WI38 (cell line): ENCODE results near the gene GGN.

Source experiments
- H3K4me3 ChIP-seq: 2 replicates; pipeline ENCODE4 v1.5.1; 2011; ENCODE audit warnings: low read depth, mild to moderate bottlenecking, control low read depth, low read length
- CTCF ChIP-seq: IDR thresholded peaks from 2 replicates; pipeline ENCODE4 v1.5.1; 2012; ENCODE audit warnings: low read depth, mild to moderate bottlenecking, control low read depth, low read length

GGN gene

GRCh38 chr19:38391911-38392464 lies 4.2 kb upstream of the GGN start:
- H3K4me3 ChIP-seq, result no peak overlapping the region
- TF ChIP-seq CTCF, result no peak

- no peak for TF ChIP-seq CTCF
- H3K4me3 ChIP-seq, result peak overlapping the region; percentile 94
These were observed 2.4 kb upstream of the GGN start for GRCh38 chr19:38389957-38390924.

- TF ChIP-seq CTCF, result no peak
- H3K4me3 ChIP-seq, result peak overlapping the region; percentile 94
These were observed 1.5 kb upstream of the GGN start for GRCh38 chr19:38389101-38389925.

GRCh38 chr19:38388349-38389100 lies 691 bp upstream of the GGN start, which contains the start of gene SPRED3:
Gene SPRED3, plus strand, starts transcription at chr19:38388697. Its CDS starts 1,606 bp downstream, at chr19:38390303.
- peak within 1 kb of the TSS; percentile 94 for H3K4me3 ChIP-seq
- no peak for TF ChIP-seq CTCF

GRCh38 chr19:38386971-38387549 lies 774 bp downstream of the GGN start:
- TF ChIP-seq CTCF, result no peak
- H3K4me3 ChIP-seq, result peak overlapping the region; percentile 94

- no peak for TF ChIP-seq CTCF
- no peak overlapping the region for H3K4me3 ChIP-seq
These were observed 1.4 kb downstream of the GGN start for GRCh38 chr19:38386300-38386970.
